ENCODE results near the gene AFP. TPM values are rescaled to one million over a fixed set of nuclear protein-coding genes. Genes with fewer than 3 reads are reported as not detected.

AFP gene
- total and polyA plus RNA-seq, 2 of the 13 experiments (the other 11 are each of a cell fraction or from before 2014, with no cell fraction given), result 9,434 to 13,105 TPM

- TF ChIP-seq FOXO4 (CRISPR knock-in tag; conservative IDR thresholded peaks at IDR 0.05), result no peak
- no peak for TF ChIP-seq ZNF660 (CRISPR knock-in tag; IDR thresholded peaks at IDR 0.05; ENCODE audit: borderline replicate concordance, low read depth)
- no peak for TF ChIP-seq RXRA (CRISPR knock-in tag; IDR thresholded peaks at IDR 0.05)
- TF ChIP-seq ZNF790 (CRISPR knock-in tag; IDR thresholded peaks at IDR 0.05; ENCODE audit: borderline replicate concordance), result no peak
- peak; percentile 14; the same call in 1 of the 2 replicates for TF ChIP-seq ARID5B (CRISPR knock-in tag; IDR thresholded peaks at IDR 0.05)
- TF ChIP-seq SMC3 (IDR thresholded peaks at IDR 0.05; ENCODE audit: low read length), result peak; percentile 95
- no peak for TF ChIP-seq DZIP1 (CRISPR knock-in tag; IDR thresholded peaks at IDR 0.05)
- no peak for TF ChIP-seq FOXK2 (IDR thresholded peaks at IDR 0.05)
- TF ChIP-seq HMGXB4 (CRISPR knock-in tag; IDR thresholded peaks at IDR 0.05; ENCODE audit: borderline replicate concordance in 1 of 2, low read depth in 1 of 2), result peak in 1 of 2 experiments; percentile 46; a peak in 1 of 4 replicates
- TF ChIP-seq HOMEZ (CRISPR knock-in tag; IDR thresholded peaks at IDR 0.05; ENCODE audit: low read depth), result no peak; the same call in 1 of the 2 replicates
- no peak for TF ChIP-seq E2F5 (CRISPR knock-in tag; conservative IDR thresholded peaks at IDR 0.05)
- no peak for TF ChIP-seq ZNF180 (CRISPR knock-in tag; IDR thresholded peaks at IDR 0.05; ENCODE audit: borderline replicate concordance, low read depth)
- TF ChIP-seq KLF12 (CRISPR knock-in tag; IDR thresholded peaks at IDR 0.05; ENCODE audit: borderline replicate concordance), result no peak
- TF ChIP-seq PHF5A (CRISPR knock-in tag; IDR thresholded peaks at IDR 0.05; ENCODE audit: low read depth, unreplicated experiment), result peak; percentile 68
- no peak for TF ChIP-seq SALL2 (CRISPR knock-in tag; IDR thresholded peaks at IDR 0.05)
- TF ChIP-seq DR1 (CRISPR knock-in tag; IDR thresholded peaks at IDR 0.05), result no peak
- TF ChIP-seq ZFP1 (CRISPR knock-in tag; IDR thresholded peaks at IDR 0.05), result no peak
Measured at GRCh38 chr4:73446336-73446938, 10.4 kb downstream of the AFP start (continued).
